Germinal center (tissue), 1 donor: ENCODE data around the gene JUP.

Experiments
- DNase-seq: peaks from one replicate; pipeline ENCODE4 v3.0.0; 2012; ENCODE audit warnings: mixed read lengths, low spot score

JUP gene

GRCh38 chr17:41810659-41811548, 24.4 kb upstream of the JUP start:
- no peak for DNase-seq

- no peak for DNase-seq
These were observed 20.4 kb upstream of the JUP start for GRCh38 chr17:41806685-41807445.

GRCh38 chr17:41803049-41804020, 16.8 kb upstream of the JUP start:
- peak; percentile 50 for DNase-seq

GRCh38 chr17:41801374-41802271, 15.1 kb upstream of the JUP start:
- DNase-seq: peak; percentile 78

- DNase-seq: no peak
These were observed 14.3 kb upstream of the JUP start for GRCh38 chr17:41800601-41801373.

- DNase-seq: no peak
These were observed 12.9 kb upstream of the JUP start for GRCh38 chr17:41799366-41799765.

- no peak for DNase-seq
These were observed 10.9 kb upstream of the JUP start for GRCh38 chr17:41797377-41797776.

- DNase-seq: no peak
These were observed 9.8 kb upstream of the JUP start for GRCh38 chr17:41796121-41796895.

GRCh38 chr17:41794540-41794975, 8.0 kb upstream of the JUP start:
- no peak for DNase-seq

- DNase-seq: no peak
These were observed 7.5 kb upstream of the JUP start for GRCh38 chr17:41793784-41794539.

- no peak for DNase-seq
These were observed 6.6 kb upstream of the JUP start for GRCh38 chr17:41792845-41793783.

GRCh38 chr17:41787021-41787418, 509 bp upstream of the JUP start:
- DNase-seq: no peak

GRCh38 chr17:41785859-41786226, 668 bp downstream of the JUP start:
- no peak for DNase-seq

GRCh38 chr17:41785091-41785858, 1.2 kb downstream of the JUP start:
- DNase-seq: no peak

GRCh38 chr17:41784207-41784744, 2.2 kb downstream of the JUP start:
- DNase-seq: no peak

GRCh38 chr17:41782142-41782541, 4.4 kb downstream of the JUP start:
- DNase-seq: no peak
